Keratinocyte (primary cell): Measurements from ENCODE around the gene BMPR1B.

Source experiments
- EZH2 ChIP-seq: IDR thresholded peaks from one replicate; pipeline ENCODE4 v1.6.1; 2012; ENCODE audit warnings: inconsistent platforms, mild to moderate bottlenecking, low read length, moderate library complexity
- TF ChIP-seq, protein P1 (sequence below), 3 experiments: IDR thresholded peaks in 1 of 3; conservative IDR thresholded peaks in 1 of 3; optimal IDR thresholded peaks in 1 of 3; 2 replicates in 2 of 3; 3 replicates in 1 of 3; pipeline versions ENCODE3 to v1.5.1; 2011; ENCODE audit warnings: low read length in 3 of 3, mild to moderate bottlenecking in 3 of 3, moderate library complexity in 2 of 3, control low read depth in 1 of 3, inconsistent platforms in 1 of 3; ENCODE audit not compliant: insufficient read depth in 2 of 3; ENCODE audit errors: extremely low read depth in 1 of 3

DNA sequence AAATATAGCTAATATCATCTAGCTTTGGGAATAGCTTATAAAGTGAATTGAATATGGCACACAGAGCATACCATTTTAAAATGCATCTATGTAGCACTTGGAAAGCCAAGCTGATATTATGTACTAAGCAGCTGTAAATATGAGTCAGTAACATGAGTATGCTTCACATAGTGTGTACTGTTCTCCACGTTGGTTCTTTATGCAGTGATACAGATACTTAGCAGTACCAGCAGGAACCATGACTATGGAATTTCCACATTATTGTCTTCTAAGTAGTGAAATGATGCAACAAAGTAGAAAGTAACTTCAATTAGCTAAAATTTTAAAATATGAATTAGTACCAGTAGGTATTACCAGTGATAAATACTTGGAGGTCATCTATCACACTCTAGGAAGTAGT, 320.1 kb downstream of the BMPR1B start:
- TF ChIP-seq, protein P1, sequence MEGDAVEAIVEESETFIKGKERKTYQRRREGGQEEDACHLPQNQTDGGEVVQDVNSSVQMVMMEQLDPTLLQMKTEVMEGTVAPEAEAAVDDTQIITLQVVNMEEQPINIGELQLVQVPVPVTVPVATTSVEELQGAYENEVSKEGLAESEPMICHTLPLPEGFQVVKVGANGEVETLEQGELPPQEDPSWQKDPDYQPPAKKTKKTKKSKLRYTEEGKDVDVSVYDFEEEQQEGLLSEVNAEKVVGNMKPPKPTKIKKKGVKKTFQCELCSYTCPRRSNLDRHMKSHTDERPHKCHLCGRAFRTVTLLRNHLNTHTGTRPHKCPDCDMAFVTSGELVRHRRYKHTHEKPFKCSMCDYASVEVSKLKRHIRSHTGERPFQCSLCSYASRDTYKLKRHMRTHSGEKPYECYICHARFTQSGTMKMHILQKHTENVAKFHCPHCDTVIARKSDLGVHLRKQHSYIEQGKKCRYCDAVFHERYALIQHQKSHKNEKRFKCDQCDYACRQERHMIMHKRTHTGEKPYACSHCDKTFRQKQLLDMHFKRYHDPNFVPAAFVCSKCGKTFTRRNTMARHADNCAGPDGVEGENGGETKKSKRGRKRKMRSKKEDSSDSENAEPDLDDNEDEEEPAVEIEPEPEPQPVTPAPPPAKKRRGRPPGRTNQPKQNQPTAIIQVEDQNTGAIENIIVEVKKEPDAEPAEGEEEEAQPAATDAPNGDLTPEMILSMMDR (optimal IDR thresholded peaks at IDR 0.05 in 1 of 3, IDR thresholded peaks at IDR 0.05 in 1 of 3, conservative IDR thresholded peaks at IDR 0.05 in 1 of 3; ENCODE audit: extremely low read depth in 1 of 3, insufficient read depth in 2 of 3, low read length in 3 of 3), result no peak
- no peak for TF ChIP-seq EZH2
